Measurements from ENCODE around the gene LAMB2.

LAMB2 gene

GRCh38 chr3:49161197-49161596 is 28.3 kb upstream of the LAMB2 start:
- DNase-seq (ENCODE audit: low read depth) = no peak

GRCh38 chr3:49158792-49159191 is 25.9 kb upstream of the LAMB2 start:
- no peak for DNase-seq (ENCODE audit: low read depth)

GRCh38 chr3:49158103-49158709 is 25.4 kb upstream of the LAMB2 start:
- DNase-seq (ENCODE audit: low read depth) = peak; percentile 54

GRCh38 chr3:49157289-49157688 is 24.4 kb upstream of the LAMB2 start:
- DNase-seq (ENCODE audit: low read depth) = no peak

GRCh38 chr3:49153349-49153912 is 20.6 kb upstream of the LAMB2 start:
- no peak for DNase-seq (ENCODE audit: low read depth)

DNA sequence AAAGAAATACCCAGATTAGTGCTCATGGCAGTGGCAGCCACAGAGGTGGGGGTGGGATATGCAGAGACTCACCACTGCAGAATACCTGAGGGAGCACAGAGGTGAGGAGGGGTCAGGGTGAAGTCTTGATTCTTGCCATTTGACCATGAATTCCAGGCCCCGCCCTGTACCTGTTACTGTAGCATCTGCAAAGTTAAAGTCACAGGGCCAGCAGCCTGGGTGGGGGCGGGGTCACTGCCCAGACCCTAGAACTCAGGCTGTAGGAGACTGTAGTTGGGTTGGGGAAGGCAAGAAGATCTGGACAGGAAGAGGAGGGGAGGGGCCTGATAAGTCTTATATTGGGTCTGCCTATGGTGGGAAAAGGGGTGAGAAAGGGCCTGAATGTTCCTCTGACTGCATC is 18.8 kb upstream of the LAMB2 start:
- DNase-seq (ENCODE audit: low read depth) = no peak

GRCh38 chr3:49148159-49148558 is 15.3 kb upstream of the LAMB2 start:
- DNase-seq (ENCODE audit: low read depth) = no peak

- DNase-seq (ENCODE audit: low read depth) = no peak
Observed at GRCh38 chr3:49140080-49140479, 7.2 kb upstream of the LAMB2 start.

DNA sequence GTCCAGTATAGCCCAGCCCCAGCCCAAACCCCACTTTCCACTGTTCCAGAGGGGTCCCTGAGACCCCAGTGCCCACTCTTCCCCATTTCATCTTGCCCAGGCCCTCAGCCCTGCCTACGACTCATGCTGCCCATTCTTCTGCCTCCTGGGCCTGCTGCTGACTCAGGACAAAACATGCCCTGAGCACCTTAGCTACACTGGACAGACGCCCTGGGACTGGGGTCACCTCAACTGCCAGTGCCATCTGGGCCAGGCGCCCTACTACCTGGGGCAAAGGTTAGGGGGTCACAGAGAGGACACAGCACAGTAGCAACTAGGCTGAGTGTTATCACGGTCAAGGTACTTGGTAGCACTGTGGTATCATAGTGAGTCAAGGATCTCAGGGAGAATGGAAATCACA is 2.6 kb upstream of the LAMB2 start:
- no peak for DNase-seq (ENCODE audit: low read depth)

GRCh38 chr3:49134471-49135265 is 1.8 kb upstream of the LAMB2 start:
- no peak for DNase-seq (ENCODE audit: low read depth)

DNA sequence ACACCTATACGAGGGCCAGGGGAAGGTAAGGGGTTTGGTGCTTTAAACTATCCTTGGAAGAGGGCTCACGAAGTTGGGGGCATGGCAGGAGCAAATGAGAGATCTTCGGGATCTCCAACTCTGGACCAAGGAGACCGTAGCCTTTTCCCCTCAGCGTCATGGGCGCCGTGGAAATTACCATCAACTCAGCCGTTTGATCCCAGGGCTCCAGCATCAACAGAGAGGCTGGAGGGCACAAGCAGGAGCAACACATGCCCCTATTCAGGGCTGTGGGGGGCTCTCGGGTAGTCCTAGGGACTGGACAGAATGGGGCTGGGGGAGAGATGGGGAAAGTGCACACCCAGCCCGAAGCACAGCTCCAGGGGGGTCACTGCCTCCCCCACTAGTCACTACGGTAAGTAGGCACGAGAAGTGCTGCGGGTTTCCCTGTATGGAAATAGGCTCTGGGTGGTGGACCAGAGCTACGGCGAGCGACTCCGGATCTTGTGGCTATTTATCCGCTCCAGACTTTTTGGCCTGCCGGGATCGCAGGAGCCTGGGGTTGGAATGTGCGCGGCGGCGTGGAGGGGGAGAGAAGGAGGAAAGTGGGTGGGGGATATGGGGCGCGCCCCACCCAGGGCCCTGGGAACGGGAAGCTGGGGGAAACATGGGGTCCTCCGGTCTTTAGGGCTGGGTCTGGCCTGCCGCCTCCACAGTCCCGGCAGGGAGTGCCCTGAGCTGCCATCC is 539 bp upstream of the LAMB2 start:
- DNase-seq (ENCODE audit: low read depth) = no peak

GRCh38 chr3:49132073-49132436 is 795 bp downstream of the LAMB2 start:
- no peak for DNase-seq (ENCODE audit: low read depth)

GRCh38 chr3:49131576-49131975 is 1.3 kb downstream of the LAMB2 start:
- no peak for DNase-seq (ENCODE audit: low read depth)

DNA sequence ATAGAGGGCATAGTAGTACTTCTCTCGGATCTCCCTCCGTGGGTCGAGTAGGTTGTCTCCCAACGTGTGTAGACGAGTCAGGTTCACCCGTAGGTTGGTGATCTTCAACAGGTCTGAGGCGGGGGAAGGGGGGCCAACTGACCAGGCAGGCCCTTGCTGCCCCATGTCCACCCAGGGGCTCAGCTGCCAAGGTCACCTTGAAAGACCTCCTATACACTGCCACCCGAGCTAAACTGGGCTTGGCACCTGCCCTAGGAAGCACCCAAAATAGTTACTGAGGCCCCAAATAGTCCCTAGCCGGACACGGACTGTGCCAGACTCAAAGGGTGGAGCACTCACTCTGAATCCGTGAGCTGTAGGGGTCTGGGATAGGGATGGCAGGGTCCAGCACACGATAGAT is 1.8 kb downstream of the LAMB2 start:
- DNase-seq (ENCODE audit: low read depth) = no peak

DNA sequence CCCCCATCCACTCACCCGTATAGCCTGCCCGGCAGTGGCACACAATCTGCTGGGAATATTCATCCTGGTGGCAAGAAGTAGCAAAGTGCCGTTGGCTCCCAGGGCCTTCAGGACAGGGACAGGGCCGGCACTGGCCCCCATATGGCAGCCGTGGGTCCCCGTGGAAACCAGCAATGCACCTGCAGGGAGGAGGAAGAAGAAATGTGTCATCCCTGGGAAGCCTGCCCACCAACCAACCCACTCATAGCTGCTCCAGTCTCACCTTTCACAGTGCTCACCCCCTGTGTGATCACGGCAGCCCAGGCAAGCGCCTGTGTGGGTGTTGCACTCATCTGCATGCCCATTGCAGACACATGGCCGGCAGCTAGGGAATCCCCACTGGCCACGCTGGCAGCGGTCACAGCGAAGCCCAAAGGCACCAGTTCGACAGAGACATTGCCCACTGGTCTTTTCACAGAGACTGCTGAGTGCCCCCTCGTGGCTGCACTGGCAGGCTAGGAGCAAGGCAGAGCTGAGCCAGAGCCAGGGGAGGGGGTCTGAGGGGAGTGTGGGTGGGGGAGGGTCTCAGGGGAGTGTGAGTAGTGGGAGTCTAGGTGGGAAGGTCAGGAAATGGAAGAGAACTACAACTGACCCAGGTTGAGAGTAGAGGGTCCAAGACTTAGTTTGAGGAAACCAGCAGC is 7.7 kb downstream of the LAMB2 start:
- DNase-seq (ENCODE audit: low read depth) = no peak

GRCh38 chr3:49124203-49124602 is 8.6 kb downstream of the LAMB2 start:
- DNase-seq (ENCODE audit: low read depth) = no peak

- DNase-seq (ENCODE audit: low read depth) = no peak
Observed at GRCh38 chr3:49123687-49124086, 9.2 kb downstream of the LAMB2 start.

DNA sequence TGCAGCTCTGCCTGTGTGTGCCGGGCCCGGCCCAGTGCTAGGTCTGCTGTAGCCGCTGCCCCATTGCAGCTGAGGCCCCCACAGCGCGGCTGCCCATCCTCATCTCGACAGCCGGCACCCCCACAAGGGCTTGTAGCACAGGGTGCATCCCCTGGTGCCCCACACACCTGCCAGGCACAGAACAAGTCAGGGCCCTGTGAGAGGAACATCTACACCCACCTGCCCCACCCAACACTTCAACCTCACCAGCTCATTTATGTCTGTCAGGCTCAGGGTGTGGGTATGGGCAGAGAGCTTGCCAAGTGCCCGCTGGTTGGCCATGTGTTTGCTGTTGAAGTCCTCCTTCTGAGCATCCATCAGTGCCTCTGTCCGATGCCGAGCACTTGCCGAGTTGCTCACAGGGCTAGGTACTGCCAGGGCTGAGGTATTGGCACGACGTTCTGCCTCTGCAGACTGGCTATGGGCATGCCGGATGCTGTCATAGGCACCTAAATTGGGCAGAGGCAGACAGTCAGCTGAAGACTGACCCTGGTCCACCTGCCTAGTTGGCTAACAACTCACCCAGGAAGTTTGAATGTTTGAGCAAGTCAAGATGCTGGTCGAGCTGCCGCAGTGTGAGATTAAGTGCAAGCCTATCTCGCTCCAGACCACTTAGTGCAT is 9.8 kb downstream of the LAMB2 start:
- no peak for DNase-seq (ENCODE audit: low read depth)

DNA sequence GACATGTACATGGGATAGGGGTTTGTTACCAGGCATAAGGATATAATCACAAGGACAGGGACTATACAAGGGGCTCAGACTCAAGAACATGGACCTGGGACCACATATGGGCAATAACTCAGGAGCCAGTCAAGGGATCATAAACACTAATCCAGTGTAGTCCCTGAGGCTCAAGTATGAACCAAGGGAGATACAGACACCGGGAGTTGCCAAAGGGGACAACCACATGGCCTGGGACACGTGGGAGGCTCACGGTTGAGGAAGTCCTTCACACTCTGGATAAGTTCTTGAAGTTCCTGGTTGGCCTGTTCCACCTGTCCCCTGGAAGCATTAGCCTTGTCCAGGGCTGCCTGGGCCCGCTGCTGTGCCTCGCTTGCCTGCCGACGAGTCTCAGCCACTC is 10.4 kb downstream of the LAMB2 start:
- no peak for DNase-seq (ENCODE audit: low read depth)

- DNase-seq (ENCODE audit: low read depth) = no peak
Observed at GRCh38 chr3:49122022-49122421, 10.8 kb downstream of the LAMB2 start.

- no peak for DNase-seq (ENCODE audit: low read depth)
Observed at GRCh38 chr3:49121132-49121736, 11.6 kb downstream of the LAMB2 start.
